OCI-LY3 (cell line): ENCODE results near the gene WAPL.

Experiments used
- CTCF ChIP-seq: fragments of 200-600, 300-600 bp; sonication (generic); IDR thresholded peaks from 2 replicates; pipeline ENCODE4 v1.5.1; 2014; ENCODE audit warnings: antibody characterized with exemption, low read length, low read depth
- EZH2phosphoT487 ChIP-seq: fragments of 200-600 bp; shearing (Covaris generic); IDR thresholded peaks from 2 replicates; pipeline ENCODE4 v1.6.1; 2018; ENCODE audit warnings: antibody characterized with exemption, mixed run types, low read depth

GRCh38 chr10:86434656-86435055 lies 86.9 kb downstream of the WAPL start:
- no peak for TF ChIP-seq CTCF
- TF ChIP-seq EZH2phosphoT487: no peak
